ENCODE results near the gene NRP1.

The NRP1 gene

GRCh38 chr10:33127622-33128021 is 206.8 kb downstream of the NRP1 start:
- no peaks in the 10 kb centered on the region for H3K27me3 ChIP-seq (ENCODE audit: control insufficient read depth, low read length)
- no peaks in the 10 kb centered on the region for H4K20me1 ChIP-seq (ENCODE audit: control insufficient read depth, insufficient read depth, low read depth, low read length)
- H3K9me2 ChIP-seq (replicated peaks; ENCODE audit: control insufficient read depth, low read length), result no peaks in the 10 kb centered on the region
- TF ChIP-seq CTCF (IDR thresholded peaks at IDR 0.05; ENCODE audit: low read depth, low read length, poor library complexity, severe bottlenecking), result no peak
- peaks cover 41% of the 10 kb centered on the region for H3K4me1 ChIP-seq (ENCODE audit: control insufficient read depth, low read length)
- no peak overlapping the region for H3K27ac ChIP-seq (ENCODE audit: low read depth, low read length)
- H3K36me3 ChIP-seq (ENCODE audit: control insufficient read depth, low read length), result no peaks in the 10 kb centered on the region
- no peak overlapping the region for H3K4me2 ChIP-seq (ENCODE audit: low read length)
- no peak overlapping the region for H3K4me3 ChIP-seq (ENCODE audit: low read length)
- H3K9me3 ChIP-seq (ENCODE audit: control insufficient read depth, insufficient read depth, low read length), result no peaks in the 10 kb centered on the region
- 0 out of 2 replicates have a peak, but pooled peaks cover 2% of the 10 kb centered on the region for H3F3A ChIP-seq (ENCODE audit: control insufficient read depth, insufficient read depth)
- H3K79me2 ChIP-seq (ENCODE audit: control insufficient read depth, low read length), result no peaks in the 10 kb centered on the region
